GM21717 (cell line): ENCODE results near the gene VEGFA.

ENCODE experiments used
- ATAC-seq: cut with Tn5 transposase; IDR thresholded peaks from one replicate; pipeline ENCODE4 v1.9.1; 2021; ENCODE audit warnings: mild to moderate bottlenecking, moderate library complexity; ENCODE audit not compliant: unreplicated experiment

The VEGFA gene

GRCh38 chr6:43769526-43770371, at the start of gene VEGFA:
Gene VEGFA (plus strand): TSS chr6:43770211.
- peak; percentile 45 for ATAC-seq

- no peak for ATAC-seq
Measured at GRCh38 chr6:43720999-43721398, 49.0 kb upstream of the VEGFA start.

GRCh38 chr6:43722920-43723545, 47.0 kb upstream of the VEGFA start:
- ATAC-seq: no peak

- peak; percentile 50 for ATAC-seq
Measured at GRCh38 chr6:43723737-43724295, 46.2 kb upstream of the VEGFA start.

GRCh38 chr6:43724354-43724753, 45.7 kb upstream of the VEGFA start:
- ATAC-seq: no peak

GRCh38 chr6:43724914-43725642, 44.9 kb upstream of the VEGFA start:
- peak; percentile 65 for ATAC-seq

GRCh38 chr6:43725643-43726580, 44.1 kb upstream of the VEGFA start:
- no peak for ATAC-seq

- no peak for ATAC-seq
Measured at GRCh38 chr6:43727634-43728033, 42.4 kb upstream of the VEGFA start.

GRCh38 chr6:43728586-43728985, 41.4 kb upstream of the VEGFA start:
- ATAC-seq: no peak

GRCh38 chr6:43729537-43729936, 40.5 kb upstream of the VEGFA start:
- ATAC-seq: no peak

GRCh38 chr6:43730634-43731033, 39.4 kb upstream of the VEGFA start:
- no peak for ATAC-seq

- ATAC-seq: no peak
Measured at GRCh38 chr6:43733471-43734293, 36.3 kb upstream of the VEGFA start.

GRCh38 chr6:43734294-43734665, 35.7 kb upstream of the VEGFA start:
- ATAC-seq: no peak

GRCh38 chr6:43735642-43736199, 34.3 kb upstream of the VEGFA start:
- ATAC-seq: no peak

GRCh38 chr6:43736211-43736786, 33.7 kb upstream of the VEGFA start:
- no peak for ATAC-seq

- no peak for ATAC-seq
Measured at GRCh38 chr6:43736844-43737243, 33.2 kb upstream of the VEGFA start.

GRCh38 chr6:43737272-43738081, 32.5 kb upstream of the VEGFA start:
- no peak for ATAC-seq

- ATAC-seq: no peak
Measured at GRCh38 chr6:43738267-43738676, 31.7 kb upstream of the VEGFA start.
